PC-3 (cell line): Measurements from ENCODE around the gene ZNF296. TPM values are rescaled to one million over a fixed set of nuclear protein-coding genes. Genes with fewer than 3 reads are reported as not detected.

Source experiments
- ATAC-seq: fragments of 200-7000 bp; cut with Tn5 transposase; 2 replicates; pipeline ENCODE4 v1.9.1; 2020; ENCODE audit warnings: mild to moderate bottlenecking, moderate library complexity
- BruUV-seq: library from RNA; stranded (reverse); fragments of 400-500 nt; replicated peaks from 2 replicates; lab custom pipeline; 2021; lab: Mats Ljungman, UMichigan
- CTCF ChIA-PET: fragments of 300-600 bp; sonication (Branson Sonifier 250); formaldehyde crosslinking; loops from one replicate; lab custom pipeline; 2022; ENCODE audit warnings: antibody characterized with exemption; lab: Charles Lee
- POLR2A ChIA-PET: fragments of 300-600 bp; sonication (Branson Sonifier 250); formaldehyde crosslinking; loops from one replicate; lab custom pipeline; 2022; ENCODE audit warnings: antibody characterized with exemption; ENCODE audit not compliant: unreplicated experiment; lab: Charles Lee
- DNase-seq: peaks from one replicate; pipeline ENCODE4 v3.0.0-alpha.2; 2015
- H2AFZ ChIP-seq: fragments of 300-600 bp; sonication (generic); 2 replicates; pipeline ENCODE4 v1.6.0; 2016; ENCODE audit warnings: antibody characterized with exemption, low read length
- H3F3A ChIP-seq: fragments of 300-600 bp; sonication (generic); one replicate; pipeline ENCODE4 v1.6.0; 2017; ENCODE audit warnings: antibody characterized with exemption, low read length, control low read depth, mild to moderate bottlenecking; ENCODE audit not compliant: unreplicated experiment
- H3K27ac ChIP-seq: fragments of 300-600 bp; sonication (generic); 2 replicates; pipeline ENCODE4 v1.5.1; 2016; ENCODE audit warnings: mild to moderate bottlenecking, low read length
- H3K27me3 ChIP-seq: fragments of 300-600 bp; sonication (generic); 2 replicates; pipeline ENCODE4 v1.6.1; 2016; ENCODE audit warnings: low read length, mixed read lengths
- H3K36me3 ChIP-seq: fragments of 300-600 bp; sonication (generic); 2 replicates; pipeline ENCODE4 v1.6.1; 2016; ENCODE audit warnings: low read depth, mixed run types, low read length, mixed read lengths
- H3K4me1 ChIP-seq: fragments of 300-600 bp; sonication (generic); 2 replicates; pipeline ENCODE4 v1.5.1; 2016; ENCODE audit warnings: low read length; ENCODE audit not compliant: insufficient read depth
- H3K4me2 ChIP-seq: fragments of 300-600 bp; sonication (generic); 2 replicates; pipeline ENCODE4 v1.6.0; 2016; ENCODE audit warnings: low read length
- H3K4me3 ChIP-seq: fragments of 300-600 bp; sonication (generic); 2 replicates; pipeline ENCODE4 v1.5.1; 2016; ENCODE audit warnings: mild to moderate bottlenecking, low read length, mixed read lengths
- H3K79me2 ChIP-seq: fragments of 300-600 bp; sonication (generic); 2 replicates; pipeline ENCODE4 v1.6.1; 2017; ENCODE audit warnings: low read length, mixed read lengths
- H3K9ac ChIP-seq: fragments of 300-600 bp; sonication (generic); 2 replicates; pipeline ENCODE4 v1.6.0; 2016; ENCODE audit warnings: mild to moderate bottlenecking, low read length
- H3K9me2 ChIP-seq: fragments of 300-600 bp; sonication (generic); replicated peaks from 2 replicates; pipeline ENCODE4 v1.6.1; 2016; ENCODE audit warnings: mixed run types, low read length, mixed read lengths
- H3K9me3 ChIP-seq: fragments of 300-600 bp; sonication (generic); 2 replicates; pipeline ENCODE4 v1.6.1; 2016; ENCODE audit warnings: low read length, mixed read lengths
- H4K20me1 ChIP-seq: fragments of 300-600 bp; sonication (generic); 2 replicates; pipeline ENCODE4 v1.6.1; 2016; ENCODE audit warnings: low read length, mixed read lengths
- EZH2 ChIP-seq: fragments of 300-600 bp; sonication (generic); IDR thresholded peaks from one replicate; pipeline ENCODE4 v1.6.1; 2017; ENCODE audit warnings: antibody characterized with exemption, mild to moderate bottlenecking, low read length; ENCODE audit not compliant: unreplicated experiment
- EZH2phosphoT487 ChIP-seq: fragments of 300-600 bp; sonication (generic); IDR thresholded peaks from 2 replicates; pipeline ENCODE4 v1.6.1; 2018; ENCODE audit warnings: mild to moderate bottlenecking, antibody characterized with exemption, low read length, borderline replicate concordance
- intact Hi-C: fragments of 100-400 bp; cut with micrococcal nuclease; formaldehyde crosslinking; loops from 2 replicates; pipeline ENCODE4 v1.9.0; 2023
- total RNA-seq: library from RNA; depleted of rRNA; stranded (reverse); fragments of >200 nt; gene quantifications from 2 replicates; pipeline ENCODE4 v1.2.3, GENCODE V29; 2014
- TF ChIP-seq, protein P1 (sequence below): fragments of 300-600 bp; sonication (generic); conservative IDR thresholded peaks from 2 replicates; pipeline ENCODE4 v1.5.1; 2017; ENCODE audit warnings: antibody characterized with exemption, low read depth, mild to moderate bottlenecking, low read length

Gene ZNF296
- total RNA-seq, 1 experiment from 2014 or later = 2.4 TPM

DNA sequence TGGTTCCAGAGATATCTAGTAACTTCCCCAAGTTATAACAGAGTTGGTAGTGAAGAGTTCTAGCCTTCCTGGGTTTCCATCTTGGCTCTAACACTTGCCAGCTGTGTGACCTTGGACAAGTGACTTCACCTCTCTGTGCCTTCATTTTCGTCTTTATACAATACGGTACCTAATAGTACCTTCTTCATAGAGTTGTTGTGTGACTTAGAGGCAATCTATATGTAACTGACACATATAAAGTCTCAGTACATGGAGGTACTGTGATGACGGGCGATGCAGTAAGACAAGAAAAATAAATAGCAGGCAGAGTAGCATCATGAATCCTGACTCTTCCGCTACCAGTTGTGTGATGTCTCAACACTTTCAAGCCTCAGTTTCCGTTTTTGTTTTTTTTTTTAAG is 45.5 kb downstream of the ZNF296 start:
- H3F3A ChIP-seq = no peaks in the 10 kb centered on the region
- no peak for ATAC-seq
- H3K9me2 ChIP-seq = no peaks in the 10 kb centered on the region
- DNase-seq = no peak
- no peaks in the 10 kb centered on the region for H3K36me3 ChIP-seq
- no peak overlapping the region for H3K9ac ChIP-seq
- H3K4me1 ChIP-seq = no peaks in the 10 kb centered on the region
- BruUV-seq = no TSS peak
- H3K27me3 ChIP-seq = no peaks in the 10 kb centered on the region
- H4K20me1 ChIP-seq = no peaks in the 10 kb centered on the region
- TF ChIP-seq, protein P1, sequence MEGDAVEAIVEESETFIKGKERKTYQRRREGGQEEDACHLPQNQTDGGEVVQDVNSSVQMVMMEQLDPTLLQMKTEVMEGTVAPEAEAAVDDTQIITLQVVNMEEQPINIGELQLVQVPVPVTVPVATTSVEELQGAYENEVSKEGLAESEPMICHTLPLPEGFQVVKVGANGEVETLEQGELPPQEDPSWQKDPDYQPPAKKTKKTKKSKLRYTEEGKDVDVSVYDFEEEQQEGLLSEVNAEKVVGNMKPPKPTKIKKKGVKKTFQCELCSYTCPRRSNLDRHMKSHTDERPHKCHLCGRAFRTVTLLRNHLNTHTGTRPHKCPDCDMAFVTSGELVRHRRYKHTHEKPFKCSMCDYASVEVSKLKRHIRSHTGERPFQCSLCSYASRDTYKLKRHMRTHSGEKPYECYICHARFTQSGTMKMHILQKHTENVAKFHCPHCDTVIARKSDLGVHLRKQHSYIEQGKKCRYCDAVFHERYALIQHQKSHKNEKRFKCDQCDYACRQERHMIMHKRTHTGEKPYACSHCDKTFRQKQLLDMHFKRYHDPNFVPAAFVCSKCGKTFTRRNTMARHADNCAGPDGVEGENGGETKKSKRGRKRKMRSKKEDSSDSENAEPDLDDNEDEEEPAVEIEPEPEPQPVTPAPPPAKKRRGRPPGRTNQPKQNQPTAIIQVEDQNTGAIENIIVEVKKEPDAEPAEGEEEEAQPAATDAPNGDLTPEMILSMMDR = no peak
- TF ChIP-seq EZH2 (no peak), EZH2phosphoT487 (no peak)
- intact Hi-C loops = no loop called here
- no peak overlapping the region for H3K4me2 ChIP-seq
- no peak overlapping the region for H2AFZ ChIP-seq
- H3K79me2 ChIP-seq = no peaks in the 10 kb centered on the region
- H3K4me3 ChIP-seq = no peak overlapping the region
- H3K9me3 ChIP-seq = no peaks in the 10 kb centered on the region
- H3K27ac ChIP-seq = no peak overlapping the region
- ChIA-PET CTCF (no interaction called here), POLR2A (no interaction called here)

DNA sequence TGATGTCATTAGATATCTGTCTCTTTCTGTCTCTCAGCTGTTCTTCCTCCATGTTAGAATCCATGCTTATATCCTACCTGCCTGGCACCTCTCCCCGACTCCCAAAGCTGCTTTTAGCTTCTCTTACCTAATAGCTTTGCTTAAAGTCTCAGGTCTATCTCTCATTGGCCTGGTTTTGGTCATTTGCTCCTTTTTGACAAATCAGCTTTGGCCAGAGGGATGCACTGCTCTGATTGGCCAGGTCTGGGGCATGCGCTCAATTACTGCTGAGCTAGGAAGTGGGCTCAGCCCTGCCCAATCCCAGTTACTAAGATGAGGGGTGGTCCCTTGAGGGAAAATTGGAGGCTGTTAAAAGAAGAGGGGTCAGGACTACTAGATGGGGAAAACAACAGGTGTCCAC is 48.9 kb downstream of the ZNF296 start:
- ChIA-PET CTCF (no interaction called here), POLR2A (interaction anchor here (0.6 kb wide), 1 partner anchor 11 kb away, joined by 3 read pairs; the partner anchor contains the start of gene CLASRP)
- TF ChIP-seq, protein P1 = no peak
- TF ChIP-seq EZH2phosphoT487 (no peak), EZH2 (no peak)
- H3K4me3 ChIP-seq = no peak overlapping the region
- no peak overlapping the region for H2AFZ ChIP-seq
- H3K4me2 ChIP-seq = no peak overlapping the region
- no peaks in the 10 kb centered on the region for H3K27me3 ChIP-seq
- H3K9me3 ChIP-seq = no peaks in the 10 kb centered on the region
- no TSS peak for BruUV-seq
- H3K27ac ChIP-seq = no peak overlapping the region
- H3K4me1 ChIP-seq = no peaks in the 10 kb centered on the region
- DNase-seq (no peak), ATAC-seq (no peak)
- H3K36me3 ChIP-seq = no peaks in the 10 kb centered on the region
- H3K79me2 ChIP-seq = no peaks in the 10 kb centered on the region
- H3K9me2 ChIP-seq = no peaks in the 10 kb centered on the region
- H4K20me1 ChIP-seq = no peaks in the 10 kb centered on the region
- H3F3A ChIP-seq = no peaks in the 10 kb centered on the region
- intact Hi-C loops = no loop called here
- H3K9ac ChIP-seq = no peak overlapping the region

DNA sequence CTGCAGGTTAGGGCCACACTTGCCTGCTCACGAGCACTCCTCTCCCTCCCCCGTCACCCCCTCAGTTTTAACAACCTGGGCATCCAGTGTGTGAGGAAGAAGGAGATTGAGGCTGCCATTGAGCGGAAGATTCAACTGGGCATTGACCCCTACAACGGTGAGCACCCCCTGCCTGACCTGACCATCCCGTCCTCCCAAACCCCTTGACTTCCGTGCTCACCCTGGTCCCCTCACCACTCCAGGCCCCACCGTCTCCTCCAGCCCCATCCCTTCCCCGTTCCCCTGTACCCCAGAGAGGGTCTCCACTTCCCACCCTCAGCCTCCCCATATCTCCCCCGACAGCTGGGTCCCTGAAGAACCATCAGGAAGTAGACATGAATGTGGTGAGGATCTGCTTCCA is 51.0 kb downstream of the ZNF296 start:
- CTCF ChIA-PET = no interaction called here
- TF ChIP-seq, protein P1 = no peak
- no peak for TF ChIP-seq EZH2phosphoT487
- no peak overlapping the region for H3K27ac ChIP-seq
- no peaks in the 10 kb centered on the region for H3K27me3 ChIP-seq
- H3K4me1 ChIP-seq = no peaks in the 10 kb centered on the region
- H3K9ac ChIP-seq = no peak overlapping the region
- H3K4me2 ChIP-seq = no peak overlapping the region
- intact Hi-C loops = no loop called here
- DNase-seq (no peak), ATAC-seq (no peak)
- POLR2A ChIA-PET = no interaction called here
- no peaks in the 10 kb centered on the region for H3K9me2 ChIP-seq
- H2AFZ ChIP-seq = no peak overlapping the region
- no peak overlapping the region for H3K4me3 ChIP-seq
- H4K20me1 ChIP-seq = no peaks in the 10 kb centered on the region
- no peaks in the 10 kb centered on the region for H3K36me3 ChIP-seq
- BruUV-seq = no TSS peak
- H3K79me2 ChIP-seq = no peaks in the 10 kb centered on the region
- H3K9me3 ChIP-seq = no peaks in the 10 kb centered on the region
- no peaks in the 10 kb centered on the region for H3F3A ChIP-seq
